BLaER1 (cell line): ENCODE measurements around the gene AKT3.

ENCODE experiments used
- H3K27ac ChIP-seq: shearing (Covaris generic); formaldehyde crosslinking; 2 replicates; pipeline ENCODE4 v1.8.1; 2022
- H3K27me3 ChIP-seq: shearing (Covaris generic); formaldehyde crosslinking; 2 replicates; pipeline ENCODE4 v1.8.1; 2022
- H3K36me3 ChIP-seq: shearing (Covaris generic); formaldehyde crosslinking; 2 replicates; pipeline ENCODE4 v1.8.1; 2022
- H3K4me1 ChIP-seq: shearing (Covaris generic); formaldehyde crosslinking; 2 replicates; pipeline ENCODE4 v1.8.1; 2022
- H3K4me2 ChIP-seq: shearing (Covaris generic); formaldehyde crosslinking; 2 replicates; pipeline ENCODE4 v1.8.1; 2022
- H3K4me3 ChIP-seq: shearing (Covaris generic); formaldehyde crosslinking; 2 replicates; pipeline ENCODE4 v1.8.1; 2022
- H3K9ac ChIP-seq: shearing (Covaris generic); formaldehyde crosslinking; 2 replicates; pipeline ENCODE4 v1.8.1; 2022
- H3K9me3 ChIP-seq: shearing (Covaris generic); formaldehyde crosslinking; 2 replicates; pipeline ENCODE4 v1.8.1; 2022
- H4K20me1 ChIP-seq: shearing (Covaris generic); formaldehyde crosslinking; 2 replicates; pipeline ENCODE4 v1.8.1; 2022
- Cebpa-rat ChIP-seq: shearing (Covaris generic); IDR thresholded peaks from 2 replicates; pipeline ENCODE4 v1.8.1; 2022

AKT3 gene

GRCh38 chr1:243447347-243447746, 402.7 kb downstream of the AKT3 start:
- H3K27ac ChIP-seq = no peak overlapping the region; the same call in 1 of the 2 replicates
- peak overlapping the region; percentile 62 for H3K4me2 ChIP-seq
- TF ChIP-seq Cebpa-rat = no peak

GRCh38 chr1:243443557-243443956, 406.5 kb downstream of the AKT3 start:
- peak overlapping the region; percentile 67 for H3K4me2 ChIP-seq
- no peak overlapping the region for H3K9ac ChIP-seq
- 0 out of 2 replicates have a peak, but pooled peaks cover 4% of the 10 kb centered on the region for H3K9me3 ChIP-seq
- H3K27ac ChIP-seq = peak overlapping the region; percentile 67
- peaks cover 57% of the 10 kb centered on the region for H3K4me1 ChIP-seq
- H4K20me1 ChIP-seq = no peaks in the 10 kb centered on the region
- TF ChIP-seq Cebpa-rat = no peak
- no peaks in the 10 kb centered on the region for H3K27me3 ChIP-seq
- peak overlapping the region; percentile 22; the same call in 1 of the 2 replicates for H3K4me3 ChIP-seq
- H3K36me3 ChIP-seq = peaks cover 4% of the 10 kb centered on the region; the same call in 1 of the 2 replicates

More at GRCh38 chr1:243447347-243447746, 402.7 kb downstream of the AKT3 start:
- no peaks in the 10 kb centered on the region for H3K27me3 ChIP-seq
- no peak overlapping the region for H3K9ac ChIP-seq
- no peak overlapping the region for H3K4me3 ChIP-seq
- no peaks in the 10 kb centered on the region for H4K20me1 ChIP-seq
- H3K36me3 ChIP-seq = peaks cover 4% of the 10 kb centered on the region; the same call in 1 of the 2 replicates
- H3K4me1 ChIP-seq = peaks cover 53% of the 10 kb centered on the region
- 0 out of 2 replicates have a peak, but pooled peaks cover 4% of the 10 kb centered on the region for H3K9me3 ChIP-seq

GRCh38 chr1:243441601-243442000, 408.4 kb downstream of the AKT3 start:
- Histone ChIP-seq H3K36me3 (peaks cover 4% of the 10 kb centered on the region; the same call in 1 of the 2 replicates), H3K27me3 (no peaks in the 10 kb centered on the region), H3K9me3 (0 out of 2 replicates have a peak, but pooled peaks cover 4% of the 10 kb centered on the region), H3K27ac (no peak overlapping the region), H3K4me2 (no peak overlapping the region), H3K4me1 (peaks cover 46% of the 10 kb centered on the region), H4K20me1 (no peaks in the 10 kb centered on the region), H3K9ac (no peak overlapping the region), H3K4me3 (no peak overlapping the region)
- no peak for TF ChIP-seq Cebpa-rat

- H3K4me3 ChIP-seq = no peak overlapping the region
- no peak for TF ChIP-seq Cebpa-rat
- no peak overlapping the region for H3K4me2 ChIP-seq
- no peaks in the 10 kb centered on the region for H4K20me1 ChIP-seq
- H3K9me3 ChIP-seq = no peaks in the 10 kb centered on the region
- H3K36me3 ChIP-seq = no peaks in the 10 kb centered on the region; the same call in 1 of the 2 replicates
- no peak overlapping the region for H3K9ac ChIP-seq
- no peak overlapping the region for H3K27ac ChIP-seq
- peaks cover 43% of the 10 kb centered on the region for H3K4me1 ChIP-seq
- no peaks in the 10 kb centered on the region for H3K27me3 ChIP-seq
Observed at GRCh38 chr1:243440406-243440805, 409.6 kb downstream of the AKT3 start.

GRCh38 chr1:243438815-243439214, 411.2 kb downstream of the AKT3 start:
- Histone ChIP-seq H3K4me2 (no peak overlapping the region), H3K27me3 (no peaks in the 10 kb centered on the region), H3K27ac (no peak overlapping the region), H3K9me3 (no peaks in the 10 kb centered on the region), H4K20me1 (no peaks in the 10 kb centered on the region), H3K4me3 (no peak overlapping the region), H3K9ac (no peak overlapping the region), H3K4me1 (peaks cover 34% of the 10 kb centered on the region), H3K36me3 (no peaks in the 10 kb centered on the region)
- TF ChIP-seq Cebpa-rat = no peak
